ENCODE results near the gene AGXT. TPM values are rescaled to one million over a fixed set of nuclear protein-coding genes. Genes with fewer than 3 reads are reported as not detected.
A peak's percentile ranks its signal among the peaks of the same experiment; 100 is the strongest.

The AGXT gene
- total RNA-seq, 1 experiment from 2014 or later = 0.34 TPM

GRCh38 chr2:240901986-240902614 is 33.5 kb downstream of the AGXT start:
- H3K9me3 ChIP-seq (ENCODE audit: control insufficient read depth in 1 of 2, insufficient read depth in 1 of 2, low read depth in 1 of 2, low read length in 2 of 2) = no peaks in the 10 kb centered on the region
- DNase-seq (ENCODE audit: low read depth, low spot score) (no peak), ATAC-seq (0 out of 2 replicates have a peak, but pooled peaks have one; percentile 3)
- H3K9ac ChIP-seq (ENCODE audit: low read length) = no peak overlapping the region
- no TSS peak for BruUV-seq (replicated peaks)
- H3K9me2 ChIP-seq (ENCODE audit: insufficient read depth) = no peaks in the 10 kb centered on the region
- H3K4me1 ChIP-seq (ENCODE audit: control insufficient read depth in 1 of 2, insufficient read depth in 2 of 2, low read length in 2 of 2) = peaks cover 3 to 15% of the 10 kb centered on the region in 2 experiments; a peak in 3 of 4 replicates
- H3K27ac ChIP-seq (ENCODE audit: low read depth, low read length) = no peak overlapping the region
- H3K27me3 ChIP-seq (ENCODE audit: insufficient read depth, low read length) = peaks cover 17% of the 10 kb centered on the region; the same call in 1 of the 2 replicates
- H3K4me3 ChIP-seq (replicated peaks in 1 of 2; ENCODE audit: low read depth in 1 of 2, low read length in 2 of 2) = no peak overlapping the region
- H3K36me3 ChIP-seq (ENCODE audit: control insufficient read depth in 1 of 2, insufficient read depth in 2 of 2, low read length in 2 of 2) = no peaks in the 10 kb centered on the region
- H2AFZ ChIP-seq (ENCODE audit: low read depth, low read length, poor library complexity, severe bottlenecking) = no peak overlapping the region
- ChIA-PET POLR2A (no interaction called here), CTCF (interaction anchor here (1.1 kb wide), 1 partner anchor 12 kb away, joined by 3 read pairs; no protein-coding TSS in a partner anchor), RAD21 (ENCODE audit: low non-redundant PET in 1 of 2, low total read pairs in 2 of 2, uncharacterized antibody in 2 of 2, unreplicated experiment in 2 of 2) (no interaction called here)
- no peak overlapping the region for H3K4me2 ChIP-seq (ENCODE audit: low read length)
- intact Hi-C loops (cut with micrococcal nuclease) = no loop called here
- H3K79me2 ChIP-seq (ENCODE audit: insufficient read depth, low read length) = no peaks in the 10 kb centered on the region
- no peak for TF ChIP-seq JUND (IDR thresholded peaks at IDR 0.05)
- TF ChIP-seq CTCF (IDR thresholded peaks at IDR 0.05 in 2 of 3, conservative IDR thresholded peaks at IDR 0.05 in 1 of 3; ENCODE audit: borderline replicate concordance in 1 of 3, insufficient read depth in 1 of 3, low read depth in 2 of 3, low read length in 2 of 3) = no peak
- no peak for TF ChIP-seq EGR1 (IDR thresholded peaks at IDR 0.05; ENCODE audit: low read depth)
- no peaks in the 10 kb centered on the region for H4K20me1 ChIP-seq (ENCODE audit: insufficient read depth)

GRCh38 chr2:240902615-240903041 is 34.0 kb downstream of the AGXT start:
- H3K9me2 ChIP-seq (ENCODE audit: insufficient read depth) = no peaks in the 10 kb centered on the region
- ChIA-PET RAD21 (ENCODE audit: low non-redundant PET in 1 of 2, low total read pairs in 2 of 2, uncharacterized antibody in 2 of 2, unreplicated experiment in 2 of 2) (no interaction called here), POLR2A (no interaction called here), CTCF (no interaction called here)
- H3K4me1 ChIP-seq (ENCODE audit: control insufficient read depth in 1 of 2, insufficient read depth in 2 of 2, low read length in 2 of 2) = peaks cover 0 to 11% of the 10 kb centered on the region in 2 experiments; a peak in 1 of 4 replicates
- H3K27ac ChIP-seq (ENCODE audit: low read depth, low read length) = no peak overlapping the region
- no peak overlapping the region for H2AFZ ChIP-seq (ENCODE audit: low read depth, low read length, poor library complexity, severe bottlenecking)
- no peak overlapping the region for H3K4me2 ChIP-seq (ENCODE audit: low read length)
- DNase-seq (ENCODE audit: low read depth, low spot score) = no peak
- peaks cover 16% of the 10 kb centered on the region; the same call in 1 of the 2 replicates for H3K27me3 ChIP-seq (ENCODE audit: insufficient read depth, low read length)
- H3K36me3 ChIP-seq (ENCODE audit: control insufficient read depth in 1 of 2, insufficient read depth in 2 of 2, low read length in 2 of 2) = no peaks in the 10 kb centered on the region
- no peaks in the 10 kb centered on the region for H4K20me1 ChIP-seq (ENCODE audit: insufficient read depth)
- no peak overlapping the region for H3K4me3 ChIP-seq (replicated peaks in 1 of 2; ENCODE audit: low read depth in 1 of 2, low read length in 2 of 2)
- 0 out of 2 replicates have a peak, but pooled peaks have one; percentile 18 for ATAC-seq
- intact Hi-C loops (cut with micrococcal nuclease) = no loop called here
- BruUV-seq (replicated peaks) = no TSS peak
- no peak overlapping the region for H3K9ac ChIP-seq (ENCODE audit: low read length)
- no peaks in the 10 kb centered on the region for H3K9me3 ChIP-seq (ENCODE audit: control insufficient read depth in 1 of 2, insufficient read depth in 1 of 2, low read depth in 1 of 2, low read length in 2 of 2)
- no peaks in the 10 kb centered on the region for H3K79me2 ChIP-seq (ENCODE audit: insufficient read depth, low read length)
- no peak for TF ChIP-seq RAD21 (IDR thresholded peaks at IDR 0.05; ENCODE audit: low read depth)
- no peak for TF ChIP-seq CBX3 (IDR thresholded peaks at IDR 0.05; ENCODE audit: low read depth)
- TF ChIP-seq SIN3A (IDR thresholded peaks at IDR 0.05; ENCODE audit: low read depth) = no peak
- TF ChIP-seq ATF3 (IDR thresholded peaks at IDR 0.05) = no peak
- no peak for TF ChIP-seq ZBTB33 (IDR thresholded peaks at IDR 0.05; ENCODE audit: extremely low read depth, insufficient replicate concordance, low read length)
- TF ChIP-seq POLR2AphosphoS5 (IDR thresholded peaks at IDR 0.05; ENCODE audit: low read depth, low read length) = no peak
- no peak for TF ChIP-seq FOSL1 (IDR thresholded peaks at IDR 0.05; ENCODE audit: low read depth)
- TF ChIP-seq EGR1 (IDR thresholded peaks at IDR 0.05; ENCODE audit: low read depth) = no peak
- TF ChIP-seq REST (IDR thresholded peaks at IDR 0.05; ENCODE audit: low read depth) = no peak
- TF ChIP-seq CEBPB (IDR thresholded peaks at IDR 0.05; ENCODE audit: low read depth) = no peak
